GM23338 (cell line): ENCODE measurements around the gene LARGE1. TPM values are rescaled to one million over a fixed set of nuclear protein-coding genes. Genes with fewer than 3 reads are reported as not detected.

Source experiments
- ATAC-seq: fragments of 200-7000 bp; cut with Tn5 transposase; 3 replicates; pipeline ENCODE4 v1.9.1; 2020
- DNase-seq: peaks from one replicate; pipeline ENCODE4 v3.0.0-alpha.2; 2015; ENCODE audit warnings: low spot score
- H2AFZ ChIP-seq: fragments of 200-600 bp; sonication (generic); 2 replicates; pipeline ENCODE4 v1.8.0; 2016; ENCODE audit warnings: antibody characterized with exemption, mild to moderate bottlenecking, moderate library complexity
- H3F3A ChIP-seq: fragments of 200-600 bp; sonication (generic); replicated peaks from 2 replicates; pipeline ENCODE4 v1.8.0; 2017; ENCODE audit warnings: antibody characterized with exemption, mixed run types, low read depth
- H3K27ac ChIP-seq: fragments of 200-600 bp; sonication (generic); 2 replicates; pipeline ENCODE4 v1.6.1; 2016; ENCODE audit warnings: low read depth
- H3K27me3 ChIP-seq: fragments of 200-600 bp; sonication (generic); 2 replicates; pipeline ENCODE4 v1.8.0; 2016; ENCODE audit warnings: mild to moderate bottlenecking, mixed run types, moderate library complexity; ENCODE audit not compliant: insufficient read depth
- H3K36me3 ChIP-seq: fragments of 200-600 bp; sonication (generic); 2 replicates; pipeline ENCODE4 v1.8.0; 2016; ENCODE audit warnings: mild to moderate bottlenecking; ENCODE audit not compliant: insufficient read depth
- H3K4me1 ChIP-seq: fragments of 200-600 bp; sonication (generic); 2 replicates; pipeline ENCODE4 v1.8.0; 2016; ENCODE audit warnings: mild to moderate bottlenecking, moderate library complexity; ENCODE audit not compliant: insufficient read depth
- H3K4me2 ChIP-seq: fragments of 200-600 bp; sonication (generic); 2 replicates; pipeline ENCODE4 v1.7.1; 2017; ENCODE audit warnings: mixed run types
- H3K4me3 ChIP-seq: fragments of 200-600 bp; sonication (generic); 2 replicates; pipeline ENCODE4 v1.6.1; 2016; ENCODE audit warnings: mixed run types
- H3K79me2 ChIP-seq: fragments of 200-600 bp; sonication (generic); replicated peaks from 2 replicates; pipeline ENCODE4 v1.8.0; 2017; ENCODE audit warnings: mild to moderate bottlenecking; ENCODE audit not compliant: insufficient read depth
- H3K9me2 ChIP-seq: fragments of 200-600 bp; sonication (generic); 2 replicates; pipeline ENCODE4 v1.8.0; 2017; ENCODE audit not compliant: insufficient read depth
- H4K20me1 ChIP-seq: fragments of 200-600 bp; sonication (generic); replicated peaks from 2 replicates; pipeline ENCODE4 v1.8.0; 2017; ENCODE audit warnings: mild to moderate bottlenecking; ENCODE audit not compliant: insufficient read depth
- H3K27ac Mint-ChIP-seq: 2 replicates; pipeline ENCODE4 v1.8.0; 2020; ENCODE audit warnings: inconsistent platforms, mild to moderate bottlenecking, moderate library complexity, mixed read lengths
- H3K27me3 Mint-ChIP-seq: 3 replicates; pipeline ENCODE4 v1.8.0; 2022; ENCODE audit warnings: low read depth, mild to moderate bottlenecking, moderate library complexity, mixed read lengths, inconsistent platforms; ENCODE audit not compliant: insufficient read depth, poor library complexity
- H3K36me3 Mint-ChIP-seq: 3 replicates; pipeline ENCODE4 v1.8.0; 2021; ENCODE audit warnings: low read depth, mild to moderate bottlenecking, inconsistent platforms, moderate library complexity, mixed read lengths
- H3K4me1 Mint-ChIP-seq: 3 replicates; pipeline ENCODE4 v1.8.0; 2020; ENCODE audit warnings: mild to moderate bottlenecking, inconsistent platforms, mixed read lengths
- H3K4me3 Mint-ChIP-seq: 3 replicates; pipeline ENCODE4 v1.8.0; 2021; ENCODE audit warnings: moderate library complexity, mild to moderate bottlenecking, inconsistent platforms, mixed read lengths
- H3K9me3 Mint-ChIP-seq: 3 replicates; pipeline ENCODE4 v1.8.0; 2020; ENCODE audit warnings: moderate library complexity, mild to moderate bottlenecking, inconsistent platforms, mixed read lengths
- CREB1 ChIP-seq: fragments of 250-450 bp; sonication (Bioruptor Pico); IDR thresholded peaks from 2 replicates; pipeline ENCODE4 v1.5.0; 2020; ENCODE audit warnings: low read depth, mild to moderate bottlenecking, moderate library complexity
- EZH2 ChIP-seq: fragments of 200-600 bp; sonication (generic); IDR thresholded peaks from one replicate; pipeline ENCODE4 v1.8.0; 2017; ENCODE audit warnings: antibody characterized with exemption, mild to moderate bottlenecking, low read depth; ENCODE audit not compliant: unreplicated experiment
- EZH2phosphoT487 ChIP-seq: fragments of 200-600 bp; sonication (generic); IDR thresholded peaks from one replicate; pipeline ENCODE4 v1.8.1; 2018; ENCODE audit warnings: antibody characterized with exemption; ENCODE audit not compliant: unreplicated experiment
- JUNB ChIP-seq: IDR thresholded peaks from one replicate; pipeline ENCODE4 v1.6.1; 2016; ENCODE audit warnings: antibody characterized with exemption; ENCODE audit not compliant: unreplicated experiment
- NANOG ChIP-seq: IDR thresholded peaks from 2 replicates; pipeline ENCODE4 v1.6.1; 2016; ENCODE audit warnings: antibody characterized with exemption, borderline replicate concordance
- POLR2AphosphoS5 ChIP-seq: IDR thresholded peaks from 2 replicates; pipeline ENCODE4 v1.6.1; 2016; ENCODE audit warnings: antibody characterized with exemption, low read depth
- STAT1 ChIP-seq: IDR thresholded peaks from one replicate; pipeline ENCODE4 v1.6.1; 2016; ENCODE audit warnings: antibody characterized with exemption; ENCODE audit not compliant: unreplicated experiment
- ZNF114 ChIP-seq: fragments of 250-450 bp; sonication (Bioruptor Pico); IDR thresholded peaks from 2 replicates; pipeline ENCODE4 v1.5.0; 2020; ENCODE audit warnings: mild to moderate bottlenecking, moderate library complexity
- ZNF331 ChIP-seq: fragments of 250-450 bp; sonication (Bioruptor Pico); IDR thresholded peaks from 2 replicates; pipeline ENCODE4 v1.5.0; 2020; ENCODE audit warnings: low read depth, mild to moderate bottlenecking, moderate library complexity
- polyA plus RNA-seq: library from polyadenylated mRNA; unstranded; fragments of >200 nt; fragmentation: Nextera tagmentation; extraction: Ambion mirVana; gene quantifications from 2 replicates; pipeline ENCODE4 v1.2.1, GENCODE V29; 2016
- total RNA-seq: library from RNA; depleted of rRNA; stranded (reverse); fragments of >200 nt; shearing (Covaris generic); gene quantifications from 2 replicates; pipeline ENCODE4 v1.2.3, GENCODE V29; 2014
- TF ChIP-seq, protein P1 (sequence below): IDR thresholded peaks from one replicate; pipeline ENCODE4 v1.6.1; 2018; ENCODE audit warnings: antibody characterized with exemption; ENCODE audit not compliant: unreplicated experiment
- TF ChIP-seq, protein P2 (sequence below): fragments of 250-450 bp; sonication (Bioruptor Pico); IDR thresholded peaks from 2 replicates; pipeline ENCODE4 v1.5.0; 2020; ENCODE audit warnings: mild to moderate bottlenecking, moderate library complexity

The LARGE1 gene
- total and polyA plus RNA-seq, 2 experiments from 2014 or later, result 12.8 to 75.6 TPM

DNA sequence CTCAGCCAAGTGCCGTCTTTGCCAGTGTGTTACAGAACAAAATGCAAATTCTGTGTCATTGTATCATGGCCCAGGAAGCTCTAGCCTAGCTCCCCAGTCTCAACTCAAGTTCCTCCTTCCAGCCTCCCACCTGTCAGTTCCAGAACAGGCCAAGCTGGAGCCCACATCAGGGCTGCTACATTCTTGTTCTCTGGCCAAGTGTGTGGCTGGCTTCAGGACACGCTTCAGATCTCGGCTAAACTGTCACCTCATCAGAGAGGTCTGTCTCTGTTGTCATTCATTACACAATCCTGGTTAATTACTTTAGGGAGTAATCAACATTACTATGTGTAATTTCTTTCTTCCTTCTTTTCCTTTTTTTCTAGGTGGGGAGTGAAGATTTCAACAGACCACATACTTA lies 515.1 kb downstream of the LARGE1 start (continued):
- TF ChIP-seq, protein P1, sequence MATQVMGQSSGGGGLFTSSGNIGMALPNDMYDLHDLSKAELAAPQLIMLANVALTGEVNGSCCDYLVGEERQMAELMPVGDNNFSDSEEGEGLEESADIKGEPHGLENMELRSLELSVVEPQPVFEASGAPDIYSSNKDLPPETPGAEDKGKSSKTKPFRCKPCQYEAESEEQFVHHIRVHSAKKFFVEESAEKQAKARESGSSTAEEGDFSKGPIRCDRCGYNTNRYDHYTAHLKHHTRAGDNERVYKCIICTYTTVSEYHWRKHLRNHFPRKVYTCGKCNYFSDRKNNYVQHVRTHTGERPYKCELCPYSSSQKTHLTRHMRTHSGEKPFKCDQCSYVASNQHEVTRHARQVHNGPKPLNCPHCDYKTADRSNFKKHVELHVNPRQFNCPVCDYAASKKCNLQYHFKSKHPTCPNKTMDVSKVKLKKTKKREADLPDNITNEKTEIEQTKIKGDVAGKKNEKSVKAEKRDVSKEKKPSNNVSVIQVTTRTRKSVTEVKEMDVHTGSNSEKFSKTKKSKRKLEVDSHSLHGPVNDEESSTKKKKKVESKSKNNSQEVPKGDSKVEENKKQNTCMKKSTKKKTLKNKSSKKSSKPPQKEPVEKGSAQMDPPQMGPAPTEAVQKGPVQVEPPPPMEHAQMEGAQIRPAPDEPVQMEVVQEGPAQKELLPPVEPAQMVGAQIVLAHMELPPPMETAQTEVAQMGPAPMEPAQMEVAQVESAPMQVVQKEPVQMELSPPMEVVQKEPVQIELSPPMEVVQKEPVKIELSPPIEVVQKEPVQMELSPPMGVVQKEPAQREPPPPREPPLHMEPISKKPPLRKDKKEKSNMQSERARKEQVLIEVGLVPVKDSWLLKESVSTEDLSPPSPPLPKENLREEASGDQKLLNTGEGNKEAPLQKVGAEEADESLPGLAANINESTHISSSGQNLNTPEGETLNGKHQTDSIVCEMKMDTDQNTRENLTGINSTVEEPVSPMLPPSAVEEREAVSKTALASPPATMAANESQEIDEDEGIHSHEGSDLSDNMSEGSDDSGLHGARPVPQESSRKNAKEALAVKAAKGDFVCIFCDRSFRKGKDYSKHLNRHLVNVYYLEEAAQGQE, result no peak
- TF ChIP-seq EZH2phosphoT487, result no peak

DNA sequence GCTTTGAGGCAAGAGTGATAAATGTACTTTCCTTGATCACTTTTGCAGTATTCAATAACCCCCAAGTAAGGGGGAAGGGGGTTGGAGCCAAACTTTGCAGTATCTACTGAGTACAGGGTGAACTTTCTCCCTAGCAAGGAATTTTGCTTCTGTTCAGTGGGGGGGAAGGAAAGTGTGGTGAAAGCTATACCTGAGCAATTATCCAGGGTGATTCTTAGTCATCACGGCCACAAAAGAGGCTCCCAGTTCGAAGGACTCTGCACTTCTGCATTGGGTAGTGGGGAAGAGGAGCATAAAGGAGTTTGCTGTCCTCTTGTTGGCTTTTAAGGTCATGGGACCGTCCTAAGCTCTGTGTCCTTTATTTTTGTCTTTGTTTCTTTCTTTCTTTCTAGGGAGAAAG lies 515.6 kb downstream of the LARGE1 start:
- Histone ChIP-seq H4K20me1 (no peaks in the 10 kb centered on the region; the same call in none of the 2 replicates), H3K9me2 (no peaks in the 10 kb centered on the region), H2AFZ (no peak overlapping the region), H3F3A (no peaks in the 10 kb centered on the region), H3K4me2 (no peak overlapping the region), H3K4me1 (peaks cover 5% of the 10 kb centered on the region; the same call in 1 of the 2 replicates), H3K27ac (no peak overlapping the region), H3K4me3 (no peak overlapping the region), H3K27me3 (no peaks in the 10 kb centered on the region), H3K79me2 (no peaks in the 10 kb centered on the region), H3K36me3 (no peaks in the 10 kb centered on the region; the same call in 1 of the 2 replicates)
- H3K36me3 Mint-ChIP-seq, result peaks cover 8% of the 10 kb centered on the region; the same call in 2 of the 3 replicates
- no peaks in the 10 kb centered on the region for H3K27me3 Mint-ChIP-seq
- H3K4me1 Mint-ChIP-seq, result peaks cover 14% of the 10 kb centered on the region; the same call in 2 of the 3 replicates
- DNase-seq, result no peak
- H3K27ac Mint-ChIP-seq, result no peak overlapping the region
- no peak for ATAC-seq
- no peak overlapping the region for H3K4me3 Mint-ChIP-seq
- H3K9me3 Mint-ChIP-seq, result no peaks in the 10 kb centered on the region
- TF ChIP-seq POLR2AphosphoS5, result no peak
- no peak for TF ChIP-seq JUNB
- no peak for TF ChIP-seq EZH2
- no peak for TF ChIP-seq CREB1 (CRISPR knock-in tag)
- TF ChIP-seq ZNF331 (CRISPR knock-in tag), result no peak
- TF ChIP-seq EZH2phosphoT487, result no peak
- no peak for TF ChIP-seq NANOG
- TF ChIP-seq, protein P2, sequence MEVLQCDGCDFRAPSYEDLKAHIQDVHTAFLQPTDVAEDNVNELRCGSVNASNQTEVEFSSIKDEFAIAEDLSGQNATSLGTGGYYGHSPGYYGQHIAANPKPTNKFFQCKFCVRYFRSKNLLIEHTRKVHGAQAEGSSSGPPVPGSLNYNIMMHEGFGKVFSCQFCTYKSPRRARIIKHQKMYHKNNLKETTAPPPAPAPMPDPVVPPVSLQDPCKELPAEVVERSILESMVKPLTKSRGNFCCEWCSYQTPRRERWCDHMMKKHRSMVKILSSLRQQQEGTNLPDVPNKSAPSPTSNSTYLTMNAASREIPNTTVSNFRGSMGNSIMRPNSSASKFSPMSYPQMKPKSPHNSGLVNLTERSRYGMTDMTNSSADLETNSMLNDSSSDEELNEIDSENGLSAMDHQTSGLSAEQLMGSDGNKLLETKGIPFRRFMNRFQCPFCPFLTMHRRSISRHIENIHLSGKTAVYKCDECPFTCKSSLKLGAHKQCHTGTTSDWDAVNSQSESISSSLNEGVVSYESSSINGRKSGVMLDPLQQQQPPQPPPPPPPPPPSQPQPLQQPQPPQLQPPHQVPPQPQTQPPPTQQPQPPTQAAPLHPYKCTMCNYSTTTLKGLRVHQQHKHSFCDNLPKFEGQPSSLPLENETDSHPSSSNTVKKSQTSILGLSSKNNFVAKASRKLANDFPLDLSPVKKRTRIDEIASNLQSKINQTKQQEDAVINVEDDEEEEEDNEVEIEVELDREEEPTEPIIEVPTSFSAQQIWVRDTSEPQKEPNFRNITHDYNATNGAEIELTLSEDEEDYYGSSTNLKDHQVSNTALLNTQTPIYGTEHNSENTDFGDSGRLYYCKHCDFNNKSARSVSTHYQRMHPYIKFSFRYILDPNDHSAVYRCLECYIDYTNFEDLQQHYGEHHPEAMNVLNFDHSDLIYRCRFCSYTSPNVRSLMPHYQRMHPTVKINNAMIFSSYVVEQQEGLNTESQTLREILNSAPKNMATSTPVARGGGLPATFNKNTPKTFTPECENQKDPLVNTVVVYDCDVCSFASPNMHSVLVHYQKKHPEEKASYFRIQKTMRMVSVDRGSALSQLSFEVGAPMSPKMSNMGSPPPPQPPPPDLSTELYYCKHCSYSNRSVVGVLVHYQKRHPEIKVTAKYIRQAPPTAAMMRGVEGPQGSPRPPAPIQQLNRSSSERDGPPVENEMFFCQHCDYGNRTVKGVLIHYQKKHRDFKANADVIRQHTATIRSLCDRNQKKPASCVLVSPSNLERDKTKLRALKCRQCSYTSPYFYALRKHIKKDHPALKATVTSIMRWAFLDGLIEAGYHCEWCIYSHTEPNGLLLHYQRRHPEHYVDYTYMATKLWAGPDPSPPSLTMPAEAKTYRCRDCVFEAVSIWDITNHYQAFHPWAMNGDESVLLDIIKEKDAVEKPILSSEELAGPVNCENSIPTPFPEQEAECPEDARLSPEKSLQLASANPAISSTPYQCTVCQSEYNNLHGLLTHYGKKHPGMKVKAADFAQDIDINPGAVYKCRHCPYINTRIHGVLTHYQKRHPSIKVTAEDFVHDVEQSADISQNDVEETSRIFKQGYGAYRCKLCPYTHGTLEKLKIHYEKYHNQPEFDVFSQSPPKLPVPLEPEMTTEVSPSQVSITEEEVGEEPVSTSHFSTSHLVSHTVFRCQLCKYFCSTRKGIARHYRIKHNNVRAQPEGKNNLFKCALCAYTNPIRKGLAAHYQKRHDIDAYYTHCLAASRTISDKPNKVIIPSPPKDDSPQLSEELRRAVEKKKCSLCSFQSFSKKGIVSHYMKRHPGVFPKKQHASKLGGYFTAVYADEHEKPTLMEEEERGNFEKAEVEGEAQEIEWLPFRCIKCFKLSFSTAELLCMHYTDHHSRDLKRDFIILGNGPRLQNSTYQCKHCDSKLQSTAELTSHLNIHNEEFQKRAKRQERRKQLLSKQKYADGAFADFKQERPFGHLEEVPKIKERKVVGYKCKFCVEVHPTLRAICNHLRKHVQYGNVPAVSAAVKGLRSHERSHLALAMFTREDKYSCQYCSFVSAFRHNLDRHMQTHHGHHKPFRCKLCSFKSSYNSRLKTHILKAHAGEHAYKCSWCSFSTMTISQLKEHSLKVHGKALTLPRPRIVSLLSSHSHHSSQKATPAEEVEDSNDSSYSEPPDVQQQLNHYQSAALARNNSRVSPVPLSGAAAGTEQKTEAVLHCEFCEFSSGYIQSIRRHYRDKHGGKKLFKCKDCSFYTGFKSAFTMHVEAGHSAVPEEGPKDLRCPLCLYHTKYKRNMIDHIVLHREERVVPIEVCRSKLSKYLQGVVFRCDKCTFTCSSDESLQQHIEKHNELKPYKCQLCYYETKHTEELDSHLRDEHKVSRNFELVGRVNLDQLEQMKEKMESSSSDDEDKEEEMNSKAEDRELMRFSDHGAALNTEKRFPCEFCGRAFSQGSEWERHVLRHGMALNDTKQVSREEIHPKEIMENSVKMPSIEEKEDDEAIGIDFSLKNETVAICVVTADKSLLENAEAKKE, result no peak
- no peak for TF ChIP-seq ZNF114
- TF ChIP-seq STAT1, result no peak
- TF ChIP-seq, protein P1, result no peak
